HG02588 (cell line): ENCODE results near the gene ANKRD52.
"Not testable (repeated sequence)": the region's sequence is repeated elsewhere in the genome, so short reads cannot be mapped to it uniquely, and the experiment has no call there.

Experiments
- ATAC-seq: cut with Tn5 transposase; IDR thresholded peaks from one replicate; pipeline ENCODE4 v1.9.1; 2021; ENCODE audit warnings: mild to moderate bottlenecking, moderate library complexity; ENCODE audit not compliant: unreplicated experiment

ANKRD52 gene

GRCh38 chr12:56213878-56214277 lies 44.3 kb downstream of the ANKRD52 start:
- ATAC-seq: no peak

GRCh38 chr12:56212361-56212760 lies 45.8 kb downstream of the ANKRD52 start:
- ATAC-seq: no peak

- no peak for ATAC-seq
Observed at GRCh38 chr12:56208006-56208405, 50.2 kb downstream of the ANKRD52 start.

GRCh38 chr12:56206452-56207166 lies 51.6 kb downstream of the ANKRD52 start:
- no peak for ATAC-seq

- no peak for ATAC-seq
Observed at GRCh38 chr12:56205445-56205844, 52.7 kb downstream of the ANKRD52 start.

- ATAC-seq: no peak
Observed at GRCh38 chr12:56204275-56204674, 53.9 kb downstream of the ANKRD52 start.

GRCh38 chr12:56202838-56203237 lies 55.3 kb downstream of the ANKRD52 start:
- no peak for ATAC-seq

- no peak for ATAC-seq
Observed at GRCh38 chr12:56202366-56202765, 55.8 kb downstream of the ANKRD52 start.

GRCh38 chr12:56198836-56199235 lies 59.3 kb downstream of the ANKRD52 start:
- ATAC-seq: no peak

GRCh38 chr12:56197921-56198635 lies 60.1 kb downstream of the ANKRD52 start:
- ATAC-seq: no peak

GRCh38 chr12:56196818-56197550 lies 61.2 kb downstream of the ANKRD52 start:
- ATAC-seq: not testable (repeated sequence)

- ATAC-seq: no peak
Observed at GRCh38 chr12:56193025-56193578, 65.1 kb downstream of the ANKRD52 start.

- ATAC-seq: no peak
Observed at GRCh38 chr12:56192582-56192981, 65.6 kb downstream of the ANKRD52 start.

- ATAC-seq: no peak
Observed at GRCh38 chr12:56190695-56191155, 67.5 kb downstream of the ANKRD52 start.

GRCh38 chr12:56189918-56190694 lies 68.1 kb downstream of the ANKRD52 start:
- ATAC-seq: peak; percentile 31

GRCh38 chr12:56189099-56189917 lies 68.9 kb downstream of the ANKRD52 start, which contains the start of gene SMARCC2:
Gene SMARCC2 (minus strand): TSS chr12:56189483. CDS start chr12:56189461, 22 bp downstream.
- ATAC-seq: peak; percentile 74

GRCh38 chr12:56188778-56189098 lies 69.4 kb downstream of the ANKRD52 start:
- no peak for ATAC-seq

GRCh38 chr12:56188131-56188777 lies 69.9 kb downstream of the ANKRD52 start:
- ATAC-seq: no peak
